ENCODE results near the gene R3HDM2. TPM values are rescaled to one million over a fixed set of nuclear protein-coding genes. Genes with fewer than 3 reads are reported as not detected.

R3HDM2 gene
- total and polyA plus RNA-seq, 2 of the 13 experiments (the other 11 are each of a cell fraction or from before 2014, with no cell fraction given) = 11.1 to 23.5 TPM

GRCh38 chr12:57434517-57435223 is 3.8 kb upstream of the R3HDM2 start, which contains the start of gene INHBC (continued):
- TF ChIP-seq MTA1 (CRISPR knock-in tag; IDR thresholded peaks at IDR 0.05; ENCODE audit: borderline replicate concordance) (peak; percentile 79; the same call in 1 of the 2 replicates), SRY (CRISPR knock-in tag; IDR thresholded peaks at IDR 0.05) (no peak; the same call in 1 of the 2 replicates), TMF1 (CRISPR knock-in tag; IDR thresholded peaks at IDR 0.05; ENCODE audit: low read depth) (peak; percentile 64; the same call in 1 of the 2 replicates), ATAD3A (CRISPR knock-in tag; IDR thresholded peaks at IDR 0.05) (no peak), NFAT5 (CRISPR knock-in tag; IDR thresholded peaks at IDR 0.05) (no peak), PPARG (CRISPR knock-in tag; conservative IDR thresholded peaks at IDR 0.05) (no peak), HIVEP1 (CRISPR knock-in tag; IDR thresholded peaks at IDR 0.05) (0 out of 2 replicates have a peak, but pooled peaks have one; percentile 68), ZBTB3 (CRISPR knock-in tag; IDR thresholded peaks at IDR 0.05; ENCODE audit: borderline replicate concordance, low read depth) (0 out of 2 replicates have a peak, but pooled peaks have one; percentile 40), NRL (CRISPR knock-in tag; IDR thresholded peaks at IDR 0.05; ENCODE audit: borderline replicate concordance) (peak; percentile 73; the same call in 1 of the 2 replicates), SMARCC2 (IDR thresholded peaks at IDR 0.05) (no peak), ZNF891 (CRISPR knock-in tag; IDR thresholded peaks at IDR 0.05) (peak; percentile 85; the same call in 1 of the 2 replicates), ELF3 (CRISPR knock-in tag; IDR thresholded peaks at IDR 0.05) (no peak), ZNF713 (CRISPR knock-in tag; IDR thresholded peaks at IDR 0.05) (0 out of 2 replicates have a peak, but pooled peaks have one; percentile 25), CTCF (CRISPR knock-in tag; IDR thresholded peaks at IDR 0.05) (peak; percentile 12; the same call in 1 of the 2 replicates), ZNF746 (CRISPR knock-in tag; IDR thresholded peaks at IDR 0.05) (peak; percentile 64; the same call in 1 of the 2 replicates), ZNF616 (CRISPR knock-in tag; IDR thresholded peaks at IDR 0.05; ENCODE audit: low read depth) (no peak), SPEN (CRISPR knock-in tag; IDR thresholded peaks at IDR 0.05; ENCODE audit: low read depth) (peak; percentile 60), ETV5 (CRISPR knock-in tag; IDR thresholded peaks at IDR 0.05; ENCODE audit: borderline replicate concordance) (no peak), MAFG (CRISPR knock-in tag; IDR thresholded peaks at IDR 0.05) (no peak), TCF7 (IDR thresholded peaks at IDR 0.05; ENCODE audit: low read depth) (no peak), TIGD3 (CRISPR knock-in tag; IDR thresholded peaks at IDR 0.05; ENCODE audit: borderline replicate concordance) (no peak)
